ENCODE data around the gene HOXD8.

Gene HOXD8

GRCh38 chr2:176160251-176160985 lies 30.9 kb downstream of the HOXD8 start:
- no peak for DNase-seq (ENCODE audit: low spot score)

- no peak for DNase-seq (ENCODE audit: low spot score)
Measured at GRCh38 chr2:176160986-176161824, 31.7 kb downstream of the HOXD8 start.

- DNase-seq (ENCODE audit: low spot score) = peak; percentile 71
Measured at GRCh38 chr2:176161825-176162626, 32.5 kb downstream of the HOXD8 start.

DNA sequence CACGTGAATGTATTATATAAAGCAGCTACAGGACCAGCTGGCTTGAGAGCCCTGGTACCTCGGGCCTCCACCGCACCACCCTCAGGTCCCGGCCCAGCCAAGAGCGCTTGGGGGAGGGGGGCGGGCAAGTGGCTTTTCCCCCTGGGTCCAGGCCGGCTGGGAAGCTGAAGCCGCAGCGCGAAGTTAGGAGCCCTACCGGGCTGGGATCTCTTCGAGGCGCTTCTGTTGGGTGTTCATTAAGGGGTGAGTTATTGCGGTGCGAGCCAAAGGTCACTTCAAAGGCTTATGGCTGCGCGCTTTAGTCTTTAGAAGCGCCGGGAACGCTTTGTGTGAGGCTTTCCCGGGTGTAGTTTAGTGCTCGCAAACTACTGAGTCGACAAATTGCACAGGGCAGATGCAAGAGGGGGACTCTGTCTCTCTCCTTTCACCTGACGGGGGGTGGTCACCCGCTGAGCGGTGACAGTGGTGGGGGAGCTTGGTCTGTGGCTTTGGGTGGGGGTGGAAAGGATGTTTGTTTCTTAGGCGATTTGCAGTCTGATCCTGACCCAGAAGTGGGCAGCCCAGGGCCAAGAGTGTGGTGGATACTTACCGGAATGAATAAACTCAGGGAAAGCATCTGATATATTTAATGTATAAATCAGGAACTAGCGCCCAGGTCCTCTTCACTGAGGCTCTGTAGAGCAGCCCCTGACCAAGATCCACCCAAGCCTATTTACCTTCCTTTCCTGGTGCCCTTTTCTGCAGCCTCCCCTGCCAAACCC lies 33.6 kb downstream of the HOXD8 start:
- DNase-seq (ENCODE audit: low spot score) = no peak

DNA sequence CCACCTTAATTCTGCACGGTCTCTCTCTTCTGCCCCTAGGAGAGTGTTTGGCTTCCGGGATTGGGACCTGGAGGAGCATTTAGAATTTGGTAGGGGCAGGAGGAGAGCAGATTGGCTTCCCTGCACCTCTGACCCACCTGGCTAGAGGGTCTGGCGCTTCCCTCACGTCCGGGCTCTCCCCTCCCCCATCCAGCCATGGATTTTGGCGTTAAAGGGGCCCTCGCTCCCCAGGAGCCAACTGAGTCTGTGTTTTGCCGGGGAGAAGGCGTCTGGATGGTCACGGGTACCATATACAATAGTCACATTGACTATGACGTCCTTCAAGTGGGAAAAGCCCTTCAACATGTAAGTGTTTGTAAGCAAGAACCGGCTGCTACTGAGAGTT lies 34.2 kb downstream of the HOXD8 start:
- no peak for DNase-seq (ENCODE audit: low spot score)

- no peak for DNase-seq (ENCODE audit: low spot score)
Measured at GRCh38 chr2:176164201-176164600, 34.7 kb downstream of the HOXD8 start.

GRCh38 chr2:176164611-176165369 lies 35.3 kb downstream of the HOXD8 start:
- DNase-seq (ENCODE audit: low spot score) = no peak

DNA sequence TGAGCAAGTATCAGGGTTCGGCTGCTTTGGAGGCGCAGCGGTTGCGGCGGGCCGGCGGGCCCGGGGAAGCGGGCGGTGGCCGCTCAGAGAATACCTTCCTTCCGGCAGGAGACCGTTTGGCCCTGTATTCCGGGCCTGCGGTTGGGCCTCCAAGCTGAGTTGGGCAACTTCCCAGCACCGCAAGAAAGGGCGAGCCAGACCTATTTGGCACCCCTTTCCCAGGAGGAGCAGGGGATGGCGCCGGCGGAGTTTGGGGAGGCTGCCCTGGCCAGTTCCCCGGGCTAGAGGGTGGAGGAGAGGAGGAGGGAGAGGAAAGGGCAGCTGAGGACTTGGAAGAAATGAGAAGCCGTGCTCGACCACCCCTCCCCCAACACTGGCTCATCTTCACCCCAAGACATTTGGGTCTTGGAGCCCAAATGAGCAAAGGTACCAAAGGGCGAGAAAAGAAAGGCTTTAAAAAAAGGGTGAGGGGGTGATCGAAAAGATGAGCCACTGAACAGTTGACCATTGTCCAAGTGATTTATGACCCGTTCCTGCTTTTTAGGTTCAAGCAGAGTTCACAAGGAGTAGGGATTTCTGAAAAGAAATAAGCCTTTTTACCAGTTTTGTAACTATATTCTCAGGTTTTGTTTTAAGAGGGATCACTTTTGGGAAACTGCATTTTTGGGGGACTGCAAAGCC lies 36.0 kb downstream of the HOXD8 start:
- DNase-seq (ENCODE audit: low spot score) = no peak

GRCh38 chr2:176166272-176166671 lies 36.8 kb downstream of the HOXD8 start:
- DNase-seq (ENCODE audit: low spot score) = no peak

DNA sequence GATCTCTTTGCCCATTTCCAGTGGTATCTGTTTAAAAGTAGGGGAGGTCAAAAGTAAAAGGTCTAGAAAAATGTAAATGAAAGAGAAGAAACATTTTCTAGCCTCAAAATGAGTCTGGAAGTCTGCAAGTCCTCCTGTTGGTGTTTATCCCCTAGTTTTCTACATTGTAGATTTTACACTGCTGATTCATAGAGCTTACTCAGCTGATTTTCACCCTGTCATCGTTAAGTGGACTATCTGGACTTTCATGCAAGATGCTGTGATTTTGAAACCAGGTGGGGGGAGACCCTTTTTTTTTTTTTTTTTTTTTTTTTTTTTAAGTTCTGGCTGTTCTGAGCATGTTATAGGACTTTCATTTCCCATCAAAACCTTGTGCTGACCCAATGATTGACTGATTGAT lies 37.9 kb downstream of the HOXD8 start:
- DNase-seq (ENCODE audit: low spot score) = peak; percentile 39

GRCh38 chr2:176169181-176169580 lies 39.7 kb downstream of the HOXD8 start:
- no peak for DNase-seq (ENCODE audit: low spot score)

- DNase-seq (ENCODE audit: low spot score) = no peak
Measured at GRCh38 chr2:176169711-176170110, 40.2 kb downstream of the HOXD8 start.

GRCh38 chr2:176170602-176171305 lies 41.2 kb downstream of the HOXD8 start:
- no peak for DNase-seq (ENCODE audit: low spot score)

- DNase-seq (ENCODE audit: low spot score) = no peak
Measured at GRCh38 chr2:176171351-176172006, 42.0 kb downstream of the HOXD8 start.

- DNase-seq (ENCODE audit: low spot score) = no peak
Measured at GRCh38 chr2:176172007-176172894, 42.7 kb downstream of the HOXD8 start.

GRCh38 chr2:176172895-176173566 lies 43.5 kb downstream of the HOXD8 start:
- no peak for DNase-seq (ENCODE audit: low spot score)

GRCh38 chr2:176173567-176174381 lies 44.3 kb downstream of the HOXD8 start:
- DNase-seq (ENCODE audit: low spot score) = no peak

Measured in AG08395 (cell line).